Hair follicle dermal papilla cell (primary cell): ENCODE measurements around the gene CDC42SE2. TPM values are rescaled to one million over a fixed set of nuclear protein-coding genes. Genes with fewer than 3 reads are reported as not detected.

Experiments used
- small RNA-seq: library from RNA; depleted of rRNA; stranded (forward); fragments of <200 nt; gene quantifications from one replicate; pipeline ENCODE3, GENCODE V24; 2012
- total RNA-seq: library from RNA; depleted of rRNA; stranded (reverse); fragments of >200 nt; gene quantifications from 2 replicates; pipeline ENCODE4 v1.2.3, GENCODE V29; 2012

CDC42SE2 gene
- total RNA-seq, result 22.6 and 23.9 TPM in 2 replicates

DNA sequence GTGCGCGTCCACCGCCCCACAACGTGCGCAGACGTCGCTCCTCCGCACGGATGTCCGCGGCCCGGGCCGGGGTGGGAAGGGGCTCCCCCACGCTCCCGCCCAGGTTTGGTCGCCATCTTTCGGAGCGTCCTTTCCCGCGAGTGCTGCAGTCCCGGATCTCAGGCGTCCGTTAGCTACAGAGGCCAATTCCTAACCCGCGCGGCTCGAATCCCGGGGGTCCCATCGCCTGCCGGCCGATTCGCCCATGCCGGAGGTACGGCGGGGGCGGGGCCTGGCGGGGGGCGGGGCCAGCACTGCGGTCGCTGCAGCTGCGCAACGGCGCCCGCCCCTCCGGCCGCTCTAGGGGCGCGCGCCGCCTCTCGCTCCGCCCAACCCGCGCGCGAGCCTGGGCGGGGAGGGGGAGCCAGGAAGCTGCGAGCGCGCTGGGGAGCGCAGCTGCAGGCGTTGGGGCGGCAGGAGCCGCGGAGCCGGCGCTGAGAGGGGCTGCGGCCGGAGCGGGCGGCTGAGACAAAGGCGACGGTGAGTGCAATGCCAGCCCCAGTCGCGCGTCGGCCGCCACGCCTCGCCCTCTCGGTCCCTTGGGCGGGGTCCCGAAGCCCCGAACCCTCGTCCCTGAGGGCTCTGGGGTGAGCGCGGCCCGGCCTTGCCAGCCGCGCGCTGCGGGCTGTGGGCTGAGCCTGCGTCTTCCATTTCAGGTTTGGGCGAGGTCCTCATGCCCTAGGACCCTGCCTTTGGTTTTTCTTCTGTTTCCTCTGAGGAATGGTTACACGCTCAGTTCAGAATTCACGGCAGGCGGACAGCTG lies at the start of gene CDC42SE2:
Gene CDC42SE2 (plus strand): TSS at position 406 of the 803 bp plus-strand sequence. CDS start 95,441 bp downstream, outside the sequence.

Small RNA genes lying within 50 kb of the gene (small RNA-seq; reads per million reads assigned to genes)
- gene AC004777.1, result not detected
- gene RF02271, result not detected

Other genes starting within 250 kb of the CDC42SE2 start
- gene HINT1, start 98.8 kb upstream of the CDC42SE2 start, total RNA-seq, result 92.2 and 127 TPM in 2 replicates
- gene LYRM7, start 93.1 kb upstream of the CDC42SE2 start, total RNA-seq, result 7.8 and 9.9 TPM in 2 replicates